Left cardiac atrium (tissue), 4 donors: Measurements from ENCODE around the gene RHAG. TPM values are rescaled to one million over a fixed set of nuclear protein-coding genes. Genes with fewer than 3 reads are reported as not detected.
A peak's percentile ranks its signal among the peaks of the same experiment; 100 is the strongest.

Experiments used
- ATAC-seq, 2 donors: fragments of 200-7000 bp; cut with Tn5 transposase; one replicate each; pipeline ENCODE4 v1.9.1; 2020; ENCODE audit warnings: mild to moderate bottlenecking in 2 of 2, moderate library complexity in 2 of 2
- DNase-seq: peaks from one replicate; pipeline ENCODE4 v3.0.0-alpha.2; 2020
- intact Hi-C, 2 donors: fragments of 100-400 bp; cut with DNase I; formaldehyde crosslinking; loops; one replicate each; pipeline versions ENCODE4 v1.14.1 to v1.15.1; 2022 to 2023
- total RNA-seq, 2 donors: library from RNA; stranded (reverse); fragmentation: NEBNext Ultra II Directional; extraction: Animal tissue kit (Norgen Biotek cat#: 25700); gene quantifications; one replicate each; pipeline ENCODE4 v1.2.1, GENCODE V29; 2021
- donor health status: DM: no; HTN: yes; CAD: no.
- donor health status: DM: no; HTN: yes; CAD: no; lungs with severe emphysema.
- donor health status: DM: yes; HTN: yes; CAD: no.
- donor health status: Dilated cardiomyopathy.

The RHAG gene
- total RNA-seq, 2 donors from 2014 or later = 0.60 to 0.97 TPM

DNA sequence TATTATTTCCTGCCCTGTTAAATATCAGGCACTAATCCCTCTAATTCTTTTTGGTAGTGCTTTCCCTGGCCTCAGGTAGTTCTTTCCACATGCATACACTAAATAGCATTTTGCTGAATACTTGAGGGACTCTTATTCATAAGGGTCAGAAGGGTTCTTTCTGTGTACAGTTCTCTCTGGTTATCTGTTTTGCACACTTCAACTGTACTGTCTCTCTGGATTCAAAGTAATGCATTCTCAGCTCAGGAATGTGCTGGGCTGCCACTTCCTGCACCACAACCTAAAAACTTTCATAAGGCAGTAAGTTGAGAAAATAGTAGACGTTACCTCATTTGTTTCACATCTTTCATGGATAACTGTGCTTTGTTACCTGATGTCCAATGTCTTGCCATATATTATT, 54.1 kb downstream of the RHAG start:
- intact Hi-C loops = no loop called here
- no peak for DNase-seq
- no peak for ATAC-seq

- intact Hi-C loops = no loop called here
These were observed 57.0 kb downstream of the RHAG start for GRCh38 chr6:49579649-49580048.

GRCh38 chr6:49576618-49577017, 60.0 kb downstream of the RHAG start:
- DNase-seq = no peak
- intact Hi-C loops = no loop called here
- no peak for ATAC-seq

More at GRCh38 chr6:49579649-49580048, 57.0 kb downstream of the RHAG start:
- DNase-seq (no peak), ATAC-seq (no peak)

DNA sequence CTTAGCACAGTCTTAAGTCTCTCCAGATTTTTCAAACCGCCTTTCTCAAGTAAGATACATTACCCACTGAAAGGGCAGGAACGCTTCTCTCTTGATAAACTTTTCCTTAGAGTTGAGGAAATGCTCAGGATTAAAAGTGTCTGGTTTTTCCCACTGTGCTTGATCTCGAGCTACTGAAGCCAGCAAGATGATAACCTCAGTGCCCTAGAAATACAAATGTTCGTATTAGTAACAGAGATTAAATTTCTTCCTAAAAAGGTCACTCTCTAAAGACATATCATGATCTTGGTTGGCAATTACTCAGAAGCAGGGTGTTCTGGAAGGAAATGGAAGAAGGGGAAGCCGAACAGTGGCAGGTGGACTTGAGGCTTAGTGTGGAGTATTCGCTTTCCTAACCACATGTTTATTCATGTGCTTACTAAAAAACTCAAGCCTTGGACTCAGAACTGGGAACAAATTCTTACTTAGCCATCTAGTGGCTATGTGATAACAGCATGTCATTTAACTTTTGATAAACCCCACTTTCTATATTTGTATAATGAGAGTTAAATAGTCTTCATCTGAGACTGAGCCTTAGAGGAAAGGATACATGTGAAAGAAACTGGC, 66.1 kb downstream of the RHAG start:
- no peak for ATAC-seq
- intact Hi-C loops = no loop called here
- peak; percentile 23 for DNase-seq

DNA sequence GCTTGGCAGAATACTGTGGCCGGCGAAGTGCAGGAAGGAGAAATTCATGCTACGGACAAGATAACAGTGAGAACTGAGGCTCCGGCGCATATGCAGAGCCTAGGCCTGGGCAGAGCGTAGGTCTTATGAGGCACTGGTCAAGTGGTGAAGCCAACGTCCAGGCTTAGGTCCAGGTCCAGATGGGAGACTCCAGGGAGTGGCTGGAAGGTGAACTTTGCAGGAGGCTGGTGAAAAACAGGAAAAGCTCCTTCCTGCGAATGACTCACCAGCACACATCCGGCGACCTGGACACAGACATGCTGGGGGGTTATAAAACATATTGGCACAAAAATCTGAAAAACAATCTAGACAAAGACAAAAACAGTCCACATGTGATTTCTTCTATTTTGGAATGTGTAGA, 70.8 kb downstream of the RHAG start:
- intact Hi-C loops = no loop called here
- peak; percentile 27 for DNase-seq
- peak in 1 of 2 donors; percentile 38 for ATAC-seq

- intact Hi-C loops = no loop called here
- DNase-seq = no peak
- ATAC-seq = no peak
These were observed 71.4 kb downstream of the RHAG start for GRCh38 chr6:49565261-49565660.

DNA sequence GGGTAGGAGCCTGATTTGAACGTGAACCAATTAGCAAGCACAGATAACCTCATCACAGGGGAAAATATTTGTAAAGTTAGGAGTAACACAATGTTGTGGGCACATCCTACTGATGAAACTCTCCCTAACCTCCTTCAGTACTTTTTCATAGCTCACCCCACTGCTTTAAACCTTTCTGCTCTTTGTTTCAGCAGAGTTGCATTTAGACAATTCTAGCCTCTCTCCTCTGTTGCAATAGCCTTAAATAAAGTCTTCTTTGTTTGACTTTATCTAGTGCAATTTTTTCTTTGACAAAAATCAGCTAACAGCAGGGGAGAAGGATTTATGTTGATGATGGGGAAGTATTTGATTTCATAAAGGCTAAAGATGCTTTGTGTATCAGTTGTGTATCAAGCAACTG, 72.1 kb downstream of the RHAG start:
- no peak for ATAC-seq
- intact Hi-C loops = no loop called here
- no peak for DNase-seq

GRCh38 chr6:49563006-49563886, 73.4 kb downstream of the RHAG start:
- intact Hi-C loops = no loop called here
- no peak for DNase-seq
- ATAC-seq = no peak

- intact Hi-C loops = no loop called here
- ATAC-seq (no peak), DNase-seq (no peak)
These were observed 78.4 kb downstream of the RHAG start for GRCh38 chr6:49558238-49558637.

GRCh38 chr6:49557177-49557576, 79.5 kb downstream of the RHAG start:
- no peak for DNase-seq
- no peak for ATAC-seq
- intact Hi-C loops = no loop called here

- intact Hi-C loops = no loop called here
- ATAC-seq = peak in 1 of 2 donors; percentile 79
- DNase-seq = no peak
These were observed 80.2 kb downstream of the RHAG start for GRCh38 chr6:49556429-49556837.

- ATAC-seq (no peak), DNase-seq (no peak)
- intact Hi-C loops = no loop called here
These were observed 80.7 kb downstream of the RHAG start for GRCh38 chr6:49555951-49556350.

Other genes with a start within 250 kb of the RHAG start
- 10 to 100 TPM; 26.7 to 29.7 TPM for gene MMUT, start 173.6 kb downstream of the RHAG start, total RNA-seq
- gene CENPQ, start 173.5 kb downstream of the RHAG start, total RNA-seq = 1 to 10 TPM; 4.7 to 5.9 TPM
- gene GLYATL3, start 136.9 kb downstream of the RHAG start, total RNA-seq = not detected
- 1 to 10 TPM in 1 of 2 donors, under 1 TPM in 1; 0.35 to 1.1 TPM for gene C6orf141, start 86.2 kb downstream of the RHAG start, total RNA-seq
- gene CRISP2, start 76.7 kb upstream of the RHAG start, total RNA-seq = not detected
- not detected for gene CRISP3, start 107.5 kb upstream of the RHAG start, total RNA-seq
- gene PGK2, start 150.4 kb upstream of the RHAG start, total RNA-seq = not detected
- gene CRISP1, start 229.7 kb upstream of the RHAG start, total RNA-seq = not detected